CD4-positive, CD25-positive, alpha-beta regulatory T cell (primary cell): ENCODE data around the gene OTUD5. TPM values are rescaled to one million over a fixed set of nuclear protein-coding genes. Genes with fewer than 3 reads are reported as not detected.

ENCODE experiments used
- ATAC-seq, 2 donors: fragments of 150-1000 bp; cut with Tn5 transposase; one replicate each; pipeline ENCODE4 v1.10.0; 2021; ENCODE audit warnings: low read depth in 2 of 2, moderate number of reproducible peaks in 2 of 2, moderate library complexity in 1 of 2
- DNase-seq, 3 donors: peaks; one replicate each; pipeline versions ENCODE4 v3.0.0 to v3.0.0-alpha.2; 2012 to 2022; ENCODE audit warnings: mixed read lengths in 1 of 3
- H3K27ac ChIP-seq: one replicate; pipeline ENCODE4 v1.7.0; 2013; ENCODE audit warnings: mild to moderate bottlenecking, low read length; ENCODE audit not compliant: insufficient read depth, poor library complexity, severe bottlenecking
- H3K27me3 ChIP-seq: one replicate; pipeline ENCODE4 v1.7.0; 2013; ENCODE audit warnings: low read length; ENCODE audit not compliant: control insufficient read depth, insufficient read depth
- H3K36me3 ChIP-seq: one replicate; pipeline ENCODE4 v1.7.0; 2013; ENCODE audit warnings: mild to moderate bottlenecking, low read length, moderate library complexity; ENCODE audit not compliant: control insufficient read depth, insufficient read depth
- H3K4me1 ChIP-seq: 2 replicates; pipeline ENCODE4 v1.7.0; 2013; ENCODE audit warnings: mild to moderate bottlenecking, low read length; ENCODE audit not compliant: insufficient read depth, control insufficient read depth, poor library complexity, severe bottlenecking
- H3K4me3 ChIP-seq: one replicate; pipeline ENCODE4 v1.7.0; 2013; ENCODE audit warnings: low read depth, mild to moderate bottlenecking, low read length, moderate library complexity
- H3K9me3 ChIP-seq, 2 experiments: 1 replicate in 1 of 2; 2 replicates in 1 of 2; pipeline ENCODE4 v1.7.0; 2013; ENCODE audit warnings: low read length in 2 of 2, mild to moderate bottlenecking in 1 of 2, moderate library complexity in 1 of 2; ENCODE audit not compliant: control insufficient read depth in 2 of 2
- H3K27ac Mint-ChIP-seq, 3 donors: one replicate each; pipeline ENCODE4 v1.8.0; 2020 to 2022; ENCODE audit warnings: mild to moderate bottlenecking in 3 of 3, mixed read lengths in 3 of 3, moderate library complexity in 2 of 3
- H3K27me3 Mint-ChIP-seq: one replicate; pipeline ENCODE4 v1.8.0; 2022; ENCODE audit warnings: mild to moderate bottlenecking, mixed read lengths
- H3K36me3 Mint-ChIP-seq: one replicate; pipeline ENCODE4 v1.8.0; 2020; ENCODE audit warnings: mixed read lengths
- H3K4me1 Mint-ChIP-seq, 4 donors: one replicate each; pipeline ENCODE4 v1.8.0; 2020 to 2022; ENCODE audit warnings: mixed read lengths in 4 of 4, mild to moderate bottlenecking in 1 of 4
- H3K4me3 Mint-ChIP-seq, 4 donors: one replicate each; pipeline ENCODE4 v1.8.0; 2020 to 2022; ENCODE audit warnings: mild to moderate bottlenecking in 4 of 4, mixed read lengths in 4 of 4, moderate library complexity in 3 of 4
- H3K9me3 Mint-ChIP-seq, 7 donors: one replicate each; pipeline ENCODE4 v1.8.0; 2020 to 2022; ENCODE audit warnings: mixed read lengths in 7 of 7, mild to moderate bottlenecking in 3 of 7, moderate library complexity in 2 of 7
- polyA plus RNA-seq, 4 donors: library from polyadenylated mRNA; unstranded; fragments of 300-500 nt; fragmentation: Illumina TruSeq; gene quantifications; one replicate each; pipeline ENCODE4 v1.2.3, GENCODE V29; 2021
- total RNA-seq: library from RNA; stranded (reverse); gene quantifications from one replicate; pipeline ENCODE4 v1.2.3, GENCODE V29; 2022

Gene OTUD5
- total and polyA plus RNA-seq, 5 donors from 2014 or later = 20.2 to 110 (median 31.1) TPM

- H3K9me3 ChIP-seq = no peaks in the 10 kb centered on the region
- no peaks in the 10 kb centered on the region for H3K9me3 Mint-ChIP-seq
- peak; percentile 30 to 35 for ATAC-seq
- peaks cover 32% of the 10 kb centered on the region for H3K36me3 ChIP-seq
- peaks cover 26% of the 10 kb centered on the region for H3K36me3 Mint-ChIP-seq
- H3K27me3 ChIP-seq = no peaks in the 10 kb centered on the region
- DNase-seq = peak; percentile 22 to 77 (median 65)
- peaks cover 10 to 78% (median 18%) of the 10 kb centered on the region in 4 donors for H3K4me1 Mint-ChIP-seq
- H3K27me3 Mint-ChIP-seq = peaks cover 4% of the 10 kb centered on the region
- peak overlapping the region; percentile 96 for H3K27ac ChIP-seq
- peaks cover 66% of the 10 kb centered on the region for H3K4me1 ChIP-seq
- peak overlapping the region; percentile 92 for H3K4me3 ChIP-seq
- H3K27ac Mint-ChIP-seq = peak overlapping the region; percentile 94 to 99 (median 96)
- peak overlapping the region; percentile 94 to 97 (median 96) for H3K4me3 Mint-ChIP-seq
Measured at GRCh38 chrX:48919947-48920717, 37.3 kb downstream of the OTUD5 start.

DNA sequence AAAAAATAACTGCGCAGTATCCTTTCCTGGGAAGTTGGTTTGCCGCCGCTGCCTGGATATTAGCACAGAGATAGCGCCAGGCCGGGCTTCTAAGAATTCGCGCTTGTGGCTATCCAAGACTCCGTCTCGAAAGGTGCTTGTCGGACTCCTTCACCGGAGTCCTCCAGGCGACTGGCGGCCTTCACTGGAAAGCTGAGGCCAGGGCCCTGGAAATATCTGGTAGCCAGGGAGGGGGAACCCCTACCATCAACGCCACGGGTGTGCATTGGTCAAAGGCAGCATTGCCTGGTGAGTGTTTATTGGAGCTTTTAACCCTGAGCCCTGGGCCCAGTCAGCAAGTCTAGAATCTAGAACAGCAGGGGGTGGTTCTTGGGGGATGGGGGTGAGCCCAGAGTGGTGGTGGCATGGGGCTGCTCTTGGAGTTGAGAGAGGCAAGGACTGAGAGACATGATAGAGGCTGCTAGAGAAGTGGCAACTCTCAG lies 38.0 kb downstream of the OTUD5 start:
- Histone ChIP-seq H3K27ac (peak overlapping the region; percentile 96), H3K36me3 (peaks cover 34% of the 10 kb centered on the region), H3K4me1 (peaks cover 67% of the 10 kb centered on the region), H3K27me3 (no peaks in the 10 kb centered on the region), H3K9me3 (no peaks in the 10 kb centered on the region), H3K4me3 (peak overlapping the region; percentile 92)
- Mint-ChIP-seq H3K27ac (peak overlapping the region; percentile 94 to 99 (median 96)), H3K27me3 (peaks cover 4% of the 10 kb centered on the region), H3K36me3 (peaks cover 30% of the 10 kb centered on the region), H3K4me3 (peak overlapping the region; percentile 94 to 97 (median 96)), H3K4me1 (peaks cover 10 to 82% (median 16%) of the 10 kb centered on the region in 4 donors), H3K9me3 (no peaks in the 10 kb centered on the region)
- ATAC-seq = peak; percentile 25 to 32
- DNase-seq = peak in 1 of 3 donors; percentile 68

DNA sequence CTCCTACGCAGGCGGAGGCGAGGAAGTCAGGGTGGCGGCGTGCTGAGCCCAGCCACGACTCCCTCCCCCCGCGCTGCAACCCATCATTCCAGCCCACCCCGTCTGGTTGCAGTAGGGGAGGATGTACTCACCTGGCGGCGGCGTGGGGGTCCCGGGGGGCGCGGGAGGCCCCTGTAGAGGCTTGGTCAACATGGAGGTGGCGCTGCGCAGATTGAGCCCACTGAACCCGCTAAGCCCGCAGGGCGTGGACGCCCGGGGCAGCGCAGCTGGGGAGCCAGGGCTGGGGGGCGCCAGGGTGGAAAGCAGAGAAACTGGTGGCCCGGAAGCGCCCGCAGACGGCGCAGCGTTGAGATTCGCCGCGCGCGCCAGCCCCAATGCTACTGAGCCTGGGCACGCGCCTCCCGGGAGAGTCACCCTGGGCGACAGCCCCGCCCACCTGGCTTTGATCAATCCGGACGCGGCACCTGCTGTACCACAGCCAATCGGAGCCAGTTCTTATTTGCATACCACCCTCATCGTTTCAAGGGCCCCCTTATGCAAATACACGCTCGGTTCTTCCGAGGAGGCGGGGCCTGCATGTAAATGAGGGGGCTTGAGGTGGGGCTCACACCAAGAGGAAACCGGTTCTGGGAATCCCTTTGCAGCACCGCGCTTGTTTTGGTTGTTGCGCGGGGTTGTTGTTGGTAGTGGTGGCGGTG lies 38.6 kb downstream of the OTUD5 start, which contains the start of gene PIM2:
PIM2 (minus strand) TSS at position 382 of the 698 bp plus-strand sequence; CDS start at position 192, 190 bp downstream.
- peak within 1 kb of the TSS; percentile 96 for H3K4me3 ChIP-seq
- H3K4me1 ChIP-seq = peaks cover 67% of the 10 kb centered on the region
- H3K27ac ChIP-seq = peak within 1 kb of the TSS; percentile 96
- no peaks in the 10 kb centered on the region for H3K27me3 ChIP-seq
- H3K27me3 Mint-ChIP-seq = peaks cover 4% of the 10 kb centered on the region
- H3K9me3 ChIP-seq = no peaks in the 10 kb centered on the region
- peaks cover 10 to 82% (median 12%) of the 10 kb centered on the region in 4 donors for H3K4me1 Mint-ChIP-seq
- peak; percentile 87 to 97 (median 94) for DNase-seq
- H3K36me3 ChIP-seq = peaks cover 37% of the 10 kb centered on the region
- H3K9me3 Mint-ChIP-seq = no peaks in the 10 kb centered on the region
- peak within 1 kb of the TSS; percentile 94 to 99 (median 96) for H3K27ac Mint-ChIP-seq
- ATAC-seq = peak; percentile 69 to 71
- peaks cover 31% of the 10 kb centered on the region for H3K36me3 Mint-ChIP-seq
- peak within 1 kb of the TSS; percentile 94 to 97 (median 96) for H3K4me3 Mint-ChIP-seq

GRCh38 chrX:48918301-48918642 lies 39.1 kb downstream of the OTUD5 start:
- ATAC-seq = no peak
- Mint-ChIP-seq H3K27me3 (peaks cover 4% of the 10 kb centered on the region), H3K4me3 (peak overlapping the region; percentile 94 to 97 (median 96)), H3K27ac (peak overlapping the region; percentile 94 to 99 (median 95)), H3K4me1 (peaks cover 10 to 82% (median 12%) of the 10 kb centered on the region in 4 donors), H3K9me3 (no peaks in the 10 kb centered on the region), H3K36me3 (peaks cover 34% of the 10 kb centered on the region)
- Histone ChIP-seq H3K27me3 (no peaks in the 10 kb centered on the region), H3K36me3 (peaks cover 42% of the 10 kb centered on the region), H3K27ac (peak overlapping the region; percentile 80), H3K9me3 (no peaks in the 10 kb centered on the region), H3K4me3 (peak overlapping the region; percentile 96), H3K4me1 (peaks cover 65% of the 10 kb centered on the region)
- DNase-seq = peak in 1 of 3 donors; percentile 21

GRCh38 chrX:48917139-48918001 lies 40.0 kb downstream of the OTUD5 start:
- peak; percentile 80 to 92 (median 92) for DNase-seq
- Mint-ChIP-seq H3K4me1 (peaks cover 10 to 83% (median 13%) of the 10 kb centered on the region in 4 donors), H3K36me3 (peaks cover 39% of the 10 kb centered on the region), H3K27ac (peak overlapping the region; percentile 91 to 95 (median 94)), H3K4me3 (peak overlapping the region; percentile 94 to 97 (median 96)), H3K9me3 (no peaks in the 10 kb centered on the region), H3K27me3 (peaks cover 4% of the 10 kb centered on the region)
- Histone ChIP-seq H3K27me3 (no peaks in the 10 kb centered on the region), H3K36me3 (peaks cover 49% of the 10 kb centered on the region), H3K4me3 (peak overlapping the region; percentile 96), H3K4me1 (peaks cover 64% of the 10 kb centered on the region), H3K9me3 (no peaks in the 10 kb centered on the region), H3K27ac (peak overlapping the region; percentile 89)
- ATAC-seq = peak; percentile 24 to 36

- peak overlapping the region; percentile 94 to 97 (median 96) for H3K4me3 Mint-ChIP-seq
- H3K27me3 Mint-ChIP-seq = peaks cover 15% of the 10 kb centered on the region
- H3K27ac Mint-ChIP-seq = peak overlapping the region; percentile 48 to 95 (median 81)
- DNase-seq (peak in 1 of 3 donors; percentile 12), ATAC-seq (no peak)
- H3K36me3 Mint-ChIP-seq = peaks cover 40% of the 10 kb centered on the region
- peaks cover 0 to 77% (median 20%) of the 10 kb centered on the region in 4 donors for H3K4me1 Mint-ChIP-seq
- Histone ChIP-seq H3K36me3 (peaks cover 49% of the 10 kb centered on the region), H3K4me1 (peaks cover 45% of the 10 kb centered on the region), H3K27ac (peak overlapping the region; percentile 89), H3K9me3 (no peaks in the 10 kb centered on the region), H3K4me3 (peak overlapping the region; percentile 96), H3K27me3 (no peaks in the 10 kb centered on the region)
- H3K9me3 Mint-ChIP-seq = no peaks in the 10 kb centered on the region
Measured at GRCh38 chrX:48914593-48915493, 42.6 kb downstream of the OTUD5 start.
